GM12872 (cell line): Measurements from ENCODE around the gene LCMT1.

Source experiments
- TF ChIP-seq, protein P1 (sequence below): IDR thresholded peaks from 3 replicates; pipeline ENCODE4 v1.5.1; 2011; ENCODE audit warnings: low read depth, mild to moderate bottlenecking, low read length, moderate library complexity; ENCODE audit not compliant: insufficient read depth

The LCMT1 gene

GRCh38 chr16:25111403-25112166 is at the start of gene LCMT1:
LCMT1 (plus strand) TSS chr16:25111742; CDS start chr16:25111884, 142 bp downstream.
- TF ChIP-seq, protein P1, sequence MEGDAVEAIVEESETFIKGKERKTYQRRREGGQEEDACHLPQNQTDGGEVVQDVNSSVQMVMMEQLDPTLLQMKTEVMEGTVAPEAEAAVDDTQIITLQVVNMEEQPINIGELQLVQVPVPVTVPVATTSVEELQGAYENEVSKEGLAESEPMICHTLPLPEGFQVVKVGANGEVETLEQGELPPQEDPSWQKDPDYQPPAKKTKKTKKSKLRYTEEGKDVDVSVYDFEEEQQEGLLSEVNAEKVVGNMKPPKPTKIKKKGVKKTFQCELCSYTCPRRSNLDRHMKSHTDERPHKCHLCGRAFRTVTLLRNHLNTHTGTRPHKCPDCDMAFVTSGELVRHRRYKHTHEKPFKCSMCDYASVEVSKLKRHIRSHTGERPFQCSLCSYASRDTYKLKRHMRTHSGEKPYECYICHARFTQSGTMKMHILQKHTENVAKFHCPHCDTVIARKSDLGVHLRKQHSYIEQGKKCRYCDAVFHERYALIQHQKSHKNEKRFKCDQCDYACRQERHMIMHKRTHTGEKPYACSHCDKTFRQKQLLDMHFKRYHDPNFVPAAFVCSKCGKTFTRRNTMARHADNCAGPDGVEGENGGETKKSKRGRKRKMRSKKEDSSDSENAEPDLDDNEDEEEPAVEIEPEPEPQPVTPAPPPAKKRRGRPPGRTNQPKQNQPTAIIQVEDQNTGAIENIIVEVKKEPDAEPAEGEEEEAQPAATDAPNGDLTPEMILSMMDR = no peak

- TF ChIP-seq, protein P1 = no peak
Observed at GRCh38 chr16:25063102-25063501, 48.4 kb upstream of the LCMT1 start.

- TF ChIP-seq, protein P1 = no peak
Observed at GRCh38 chr16:25063865-25064264, 47.7 kb upstream of the LCMT1 start.

- TF ChIP-seq, protein P1 = no peak
Observed at GRCh38 chr16:25064937-25065336, 46.6 kb upstream of the LCMT1 start.

DNA sequence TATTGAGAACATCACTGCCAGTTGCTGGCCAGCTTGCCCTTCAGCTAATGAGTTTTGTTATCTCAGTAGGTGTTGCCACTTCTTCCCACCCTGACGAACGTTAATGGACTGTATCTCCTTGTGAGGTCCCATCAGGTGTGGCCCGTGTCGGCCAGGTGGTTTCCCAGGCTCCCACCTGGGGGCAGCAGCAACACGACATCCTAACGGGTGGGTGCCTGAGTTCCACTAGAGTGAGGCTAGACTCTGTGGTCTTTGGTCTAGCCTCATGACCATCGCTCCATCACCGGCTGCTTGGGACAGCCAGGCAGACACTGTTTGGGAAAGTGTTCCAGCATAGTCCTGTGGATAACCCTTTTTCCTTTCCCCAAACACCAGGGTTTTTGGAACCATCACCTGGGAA is 45.6 kb upstream of the LCMT1 start:
- TF ChIP-seq, protein P1 = peak; percentile 47

DNA sequence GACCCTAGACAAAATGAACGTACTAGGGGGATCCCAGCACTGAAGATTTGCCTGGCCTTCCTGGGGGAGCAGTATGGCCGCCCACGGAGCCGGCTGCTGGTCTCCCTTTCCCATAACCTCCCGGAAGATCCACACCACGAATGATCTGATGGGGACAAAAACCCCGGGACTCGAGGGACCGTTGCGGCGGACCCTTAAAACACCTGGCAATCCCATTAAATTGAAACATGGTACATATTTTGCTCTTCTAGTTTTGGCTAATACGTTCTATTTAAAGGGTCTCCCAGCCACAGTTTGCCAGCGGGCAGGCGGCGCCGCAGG is 45.2 kb upstream of the LCMT1 start:
- TF ChIP-seq, protein P1 = no peak

DNA sequence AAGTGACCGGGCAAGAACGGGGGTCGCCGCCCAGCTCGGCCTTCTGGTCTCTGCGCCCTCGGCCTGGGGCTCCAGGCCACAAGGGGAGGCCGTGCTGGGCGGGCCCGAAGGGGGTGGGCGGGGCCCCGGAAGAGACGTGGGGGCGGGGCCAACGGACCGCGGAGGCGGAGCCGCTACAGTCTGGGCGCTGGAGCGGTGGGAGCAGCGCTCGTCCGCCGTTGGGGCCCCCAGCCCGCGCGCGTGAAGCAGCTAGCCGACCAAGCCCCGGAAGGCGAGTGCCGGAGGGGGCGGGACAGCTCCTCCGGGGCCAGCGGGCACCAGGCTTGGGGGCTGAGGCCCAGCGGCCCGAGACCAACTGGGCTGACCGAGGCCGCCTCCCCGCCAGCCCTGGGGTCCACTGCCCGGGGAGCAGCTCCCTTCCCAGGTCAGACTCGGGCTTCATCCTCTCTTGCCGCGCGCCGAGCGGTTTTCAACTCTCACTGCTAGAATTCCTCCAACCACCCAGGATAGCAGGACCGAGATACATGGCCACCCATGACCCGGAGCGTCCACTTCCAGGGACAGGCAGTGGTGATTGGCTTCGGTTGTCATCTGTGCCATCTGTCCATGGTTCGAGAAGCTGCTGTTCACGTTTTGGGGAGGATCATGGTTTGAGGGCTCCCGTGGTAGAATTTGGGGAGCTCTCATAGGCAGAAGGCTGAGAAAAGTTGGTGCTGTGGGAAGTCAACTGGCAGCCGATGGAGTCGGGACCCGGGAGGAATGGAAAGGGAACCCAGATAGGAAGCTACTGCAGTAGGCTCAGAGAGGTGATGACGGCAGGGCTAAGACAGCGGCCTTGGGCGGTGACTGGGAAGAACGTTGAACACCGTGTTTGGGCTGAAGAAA is 44.6 kb upstream of the LCMT1 start:
- TF ChIP-seq, protein P1 = no peak
